Measurements from ENCODE around the gene NFKBIE. TPM values are rescaled to one million over a fixed set of nuclear protein-coding genes. Genes with fewer than 3 reads are reported as not detected.

NFKBIE gene
- total and polyA plus RNA-seq, 9 of the 15 experiments (the other 6 are each of a cell fraction or from before 2014, with no cell fraction given): 2.1 to 16.4 (median 11.7) TPM

GRCh38 chr6:44245912-44246662, 19.3 kb downstream of the NFKBIE start (continued):
- TF ChIP-seq ZNF707 (CRISPR knock-in tag; conservative IDR thresholded peaks at IDR 0.05) (no peak), L3MBTL2 (IDR thresholded peaks at IDR 0.05) (peak; percentile 30; the same call in 1 of the 2 replicates), THRB (CRISPR knock-in tag; conservative IDR thresholded peaks at IDR 0.05) (no peak), KLF16 (IDR thresholded peaks at IDR 0.05) (no peak), PURB (CRISPR knock-in tag; IDR thresholded peaks at IDR 0.05; ENCODE audit: low read depth) (no peak), PHTF2 (CRISPR knock-in tag; IDR thresholded peaks at IDR 0.05) (peak; percentile 22; the same call in 1 of the 2 replicates), GATA2 (CRISPR knock-in tag; IDR thresholded peaks at IDR 0.05) (no peak), RBM34 (IDR thresholded peaks at IDR 0.05; ENCODE audit: borderline replicate concordance, insufficient read depth, low read length) (no peak), ZKSCAN1 (IDR thresholded peaks at IDR 0.05; ENCODE audit: low read depth, low read length) (0 out of 2 replicates have a peak, but pooled peaks have one; percentile 53), ATF6 (CRISPR knock-in tag; IDR thresholded peaks at IDR 0.05) (no peak), ZNF695 (CRISPR knock-in tag; IDR thresholded peaks at IDR 0.05) (no peak), CEBPB (tag; IDR thresholded peaks at IDR 0.05) (no peak), TRIM24 (IDR thresholded peaks at IDR 0.05) (no peak), CHD2 (IDR thresholded peaks at IDR 0.05; ENCODE audit: low read depth, low read length) (peak; percentile 87), POLR2A (conservative IDR thresholded peaks at IDR 0.05) (no peak), HNRNPLL (IDR thresholded peaks at IDR 0.05; ENCODE audit: low read depth, low read length, poor library complexity, severe bottlenecking) (peak; percentile 59), FOXA3 (CRISPR knock-in tag; conservative IDR thresholded peaks at IDR 0.05 in 1 of 2, IDR thresholded peaks at IDR 0.05 in 1 of 2) (peak in 1 of 2 experiments; percentile 56; a peak in 1 of 4 replicates), ZNF146 (CRISPR knock-in tag; IDR thresholded peaks at IDR 0.05; ENCODE audit: unreplicated experiment) (no peak), POLR2B (IDR thresholded peaks at IDR 0.05; ENCODE audit: low read depth, partially characterized antibody) (no peak), PHF8 (IDR thresholded peaks at IDR 0.05; ENCODE audit: borderline replicate concordance, low read length) (no peak; the same call in 1 of the 2 replicates), U2AF2 (optimal IDR thresholded peaks at IDR 0.05; ENCODE audit: low read depth, low read length) (no peak), PCBP1 (IDR thresholded peaks at IDR 0.05; ENCODE audit: low read depth, low read length, poor library complexity, severe bottlenecking) (peak; percentile 100), HDAC1 (IDR thresholded peaks at IDR 0.05) (peak in 1 of 2 experiments; percentile 89; a peak in 2 of 4 replicates), BRD9 (IDR thresholded peaks at IDR 0.05; ENCODE audit: low read depth, partially characterized antibody) (peak; percentile 69), ZNF76 (CRISPR knock-in tag; IDR thresholded peaks at IDR 0.05; ENCODE audit: borderline replicate concordance) (no peak), DNMT1 (IDR thresholded peaks at IDR 0.05) (no peak), NCOA2 (IDR thresholded peaks at IDR 0.05; ENCODE audit: partially characterized antibody in 2 of 2) (no peak)
